CD4-positive, alpha-beta T cell (primary cell): Measurements from ENCODE around the gene SYT2. TPM values are rescaled to one million over a fixed set of nuclear protein-coding genes. Genes with fewer than 3 reads are reported as not detected.

Experiments
- ATAC-seq: fragments of 200-7000 bp; cut with Tn5 transposase; one replicate; pipeline ENCODE4 v1.10.0; 2022; ENCODE audit warnings: mild to moderate bottlenecking; ENCODE audit not compliant: poor library complexity
- CTCF ChIA-PET: fragments of 350-600 bp; sonication (Branson Sonifier 250); formaldehyde crosslinking; loops from one replicate; lab custom pipeline; 2021; ENCODE audit warnings: antibody characterized with exemption, inconsistent platforms; lab: Charles Lee
- POLR2A ChIA-PET: fragments of 350-600 bp; sonication (Branson Sonifier 250); formaldehyde crosslinking; loops from one replicate; lab custom pipeline; 2021; ENCODE audit warnings: antibody characterized with exemption, inconsistent platforms; lab: Charles Lee
- DNase-seq, 14 experiments: peaks; one replicate each; pipeline ENCODE4 v3.0.0-alpha.2; 2013 to 2020; ENCODE audit warnings: mixed read lengths in 2 of 14
- H3K27ac ChIP-seq, 2 donors: one replicate each; pipeline versions ENCODE4 v1.5.1 to v1.7.0; 2013; ENCODE audit warnings: low read length in 2 of 2, low read depth in 1 of 2, mild to moderate bottlenecking in 1 of 2
- H3K27me3 ChIP-seq, 2 experiments: 1 replicate in 1 of 2; 2 replicates in 1 of 2; pipeline versions ENCODE4 v1.6.1 to v1.7.0; 2013; ENCODE audit warnings: low read length in 2 of 2, control low read depth in 1 of 2, mild to moderate bottlenecking in 1 of 2, moderate library complexity in 1 of 2; ENCODE audit not compliant: insufficient read depth in 2 of 2, control insufficient read depth in 1 of 2
- H3K36me3 ChIP-seq: one replicate; pipeline ENCODE4 v1.6.1; 2013; ENCODE audit warnings: low read length, control low read depth; ENCODE audit not compliant: insufficient read depth
- H3K4me1 ChIP-seq: one replicate; pipeline ENCODE4 v1.6.1; 2013; ENCODE audit warnings: low read length, control low read depth; ENCODE audit not compliant: insufficient read depth
- H3K4me3 ChIP-seq: one replicate; pipeline ENCODE4 v1.5.1; 2013; ENCODE audit warnings: mild to moderate bottlenecking, low read length, moderate library complexity
- H3K9me3 ChIP-seq, 2 experiments: 1 replicate in 1 of 2; 2 replicates in 1 of 2; pipeline versions ENCODE4 v1.6.1 to v1.7.0; 2013; ENCODE audit warnings: low read length in 2 of 2, mild to moderate bottlenecking in 2 of 2, control low read depth in 1 of 2, moderate library complexity in 1 of 2; ENCODE audit not compliant: control insufficient read depth in 1 of 2, insufficient read depth in 1 of 2
- H3K27ac Mint-ChIP-seq: one replicate; pipeline ENCODE4 v1.8.0; 2020; ENCODE audit warnings: mixed read lengths
- H3K27me3 Mint-ChIP-seq: one replicate; pipeline ENCODE4 v1.8.0; 2021; ENCODE audit warnings: mixed read lengths
- H3K36me3 Mint-ChIP-seq: one replicate; pipeline ENCODE4 v1.8.0; 2021; ENCODE audit warnings: low read depth, mixed read lengths
- H3K4me1 Mint-ChIP-seq: one replicate; pipeline ENCODE4 v1.8.0; 2021; ENCODE audit warnings: low read depth, mixed read lengths
- H3K4me3 Mint-ChIP-seq: one replicate; pipeline ENCODE4 v1.8.0; 2020; ENCODE audit warnings: mild to moderate bottlenecking, mixed read lengths
- H3K9me3 Mint-ChIP-seq: one replicate; pipeline ENCODE4 v1.8.0; 2020; ENCODE audit warnings: mixed read lengths
- CTCF ChIP-seq: fragments of 200-600 bp; IDR thresholded peaks from one replicate; pipeline ENCODE4 v1.8.0; 2022; ENCODE audit warnings: antibody characterized with exemption, mild to moderate bottlenecking
- intact Hi-C, 2 experiments: fragments of 100-400 bp; cut with DNase I in 1 of 2; cut with micrococcal nuclease in 1 of 2; formaldehyde crosslinking; loops; one replicate each; pipeline versions ENCODE4 v1.15.1 to v1.9.0; 2023 to 2025; cut with DNase I, micrococcal nuclease
- total RNA-seq, 174 experiments: library from RNA in 2 of 174; stranded (reverse) in 2 of 174; gene quantifications; one replicate each; pipeline ENCODE4 v1.2.3 and lab custom pipeline; 2021 to 2026

SYT2 gene
- total RNA-seq, 2 experiments from 2014 or later = not detected

GRCh38 chr1:202700061-202700460 is 10.2 kb downstream of the SYT2 start:
- ATAC-seq (no peak), DNase-seq (no peak)
- Mint-ChIP-seq H3K4me3 (no peak overlapping the region), H3K4me1 (no peaks in the 10 kb centered on the region), H3K9me3 (no peaks in the 10 kb centered on the region), H3K27ac (no peak overlapping the region), H3K36me3 (no peaks in the 10 kb centered on the region), H3K27me3 (peaks cover 61% of the 10 kb centered on the region)
- H3K36me3 ChIP-seq = no peaks in the 10 kb centered on the region
- intact Hi-C loops = no loop called here
- TF ChIP-seq CTCF = no peak
- H3K27me3 ChIP-seq = peaks cover 20 to 27% of the 10 kb centered on the region in 2 experiments
- H3K4me1 ChIP-seq = peaks cover 4% of the 10 kb centered on the region
- H3K9me3 ChIP-seq = peaks cover 0 to 7% of the 10 kb centered on the region in 2 experiments
- ChIA-PET CTCF (no interaction called here), POLR2A (no interaction called here)
- no peak overlapping the region for H3K27ac ChIP-seq
- no peak overlapping the region for H3K4me3 ChIP-seq

- Mint-ChIP-seq H3K4me3 (no peak overlapping the region), H3K36me3 (no peaks in the 10 kb centered on the region), H3K27ac (no peak overlapping the region), H3K4me1 (no peaks in the 10 kb centered on the region), H3K9me3 (no peaks in the 10 kb centered on the region), H3K27me3 (peaks cover 53% of the 10 kb centered on the region)
- Histone ChIP-seq H3K27me3 (peaks cover 10 to 27% of the 10 kb centered on the region in 2 experiments), H3K27ac (no peak overlapping the region), H3K4me3 (no peak overlapping the region), H3K9me3 (peaks cover 0 to 10% of the 10 kb centered on the region in 2 experiments), H3K4me1 (peaks cover 4% of the 10 kb centered on the region), H3K36me3 (no peaks in the 10 kb centered on the region)
- POLR2A ChIA-PET = no interaction called here
- ATAC-seq (no peak), DNase-seq (no peak)
- intact Hi-C loops = no loop called here
- no peak for TF ChIP-seq CTCF
- CTCF ChIA-PET = no interaction called here
Measured at GRCh38 chr1:202698276-202698675, 12.0 kb downstream of the SYT2 start.

GRCh38 chr1:202697038-202697437 is 13.2 kb downstream of the SYT2 start:
- peaks cover 4% of the 10 kb centered on the region for H3K4me1 ChIP-seq
- ChIA-PET POLR2A (no interaction called here), CTCF (no interaction called here)
- Mint-ChIP-seq H3K4me3 (no peak overlapping the region), H3K27me3 (peaks cover 54% of the 10 kb centered on the region), H3K36me3 (no peaks in the 10 kb centered on the region), H3K9me3 (peaks cover 2% of the 10 kb centered on the region), H3K27ac (no peak overlapping the region), H3K4me1 (no peaks in the 10 kb centered on the region)
- ATAC-seq (no peak), DNase-seq (no peak)
- intact Hi-C loops = no loop called here
- H3K4me3 ChIP-seq = no peak overlapping the region
- H3K9me3 ChIP-seq = peaks cover 0 to 9% of the 10 kb centered on the region in 2 experiments
- H3K27ac ChIP-seq = no peak overlapping the region
- H3K27me3 ChIP-seq = peaks cover 10 to 25% of the 10 kb centered on the region in 2 experiments
- no peak for TF ChIP-seq CTCF
- H3K36me3 ChIP-seq = no peaks in the 10 kb centered on the region
